Measurements from ENCODE around the gene SUZ12. TPM values are rescaled to one million over a fixed set of nuclear protein-coding genes. Genes with fewer than 3 reads are reported as not detected.
"Not testable (repeated sequence)": the region's sequence is repeated elsewhere in the genome, so short reads cannot be mapped to it uniquely, and the experiment has no call there.

SUZ12 gene
- total RNA-seq, 6 donors from 2014 or later, result 8.5 to 38.5 (median 18.7) TPM

- H3K9me3 ChIP-seq, result no peaks in the 10 kb centered on the region
- 93% methylated on average over 6 to 16 of the region's 16 CpGs for WGBS, 2 donors
- no peak overlapping the region for H3K27ac ChIP-seq
- peaks cover 0 to 4% (median 0%) of the 10 kb centered on the region in 4 donors for H3K4me1 ChIP-seq
- H3K36me3 ChIP-seq, result peaks cover 4 to 25% (median 13%) of the 10 kb centered on the region in 4 donors
- H3K27me3 ChIP-seq, result no peaks in the 10 kb centered on the region
- ATAC-seq (ENCODE audit: low FRiP score in 2 of 2) (no peak), DNase-seq (no peak)
- no peak for TF ChIP-seq POLR2AphosphoS5 (IDR thresholded peaks at IDR 0.05)
- no peak for TF ChIP-seq CTCF (IDR thresholded peaks at IDR 0.05)
- no peak for TF ChIP-seq EP300 (IDR thresholded peaks at IDR 0.05)
- no peak for TF ChIP-seq POLR2A (IDR thresholded peaks at IDR 0.05)
- H3K4me3 ChIP-seq, result no peak overlapping the region
Observed at GRCh38 chr17:32020943-32021614, 84.3 kb downstream of the SUZ12 start.

GRCh38 chr17:32021615-32021955 lies 84.8 kb downstream of the SUZ12 start:
- no peak for DNase-seq
- 96 to 100% methylated on average over 7 of the region's 7 CpGs for WGBS, 2 donors
- no peak for TF ChIP-seq EP300 (IDR thresholded peaks at IDR 0.05)
- no peak for TF ChIP-seq CTCF (IDR thresholded peaks at IDR 0.05)
- TF ChIP-seq POLR2A (IDR thresholded peaks at IDR 0.05), result no peak
- TF ChIP-seq POLR2AphosphoS5 (IDR thresholded peaks at IDR 0.05), result no peak
- ATAC-seq (ENCODE audit: low FRiP score in 2 of 2), result no peak
- Histone ChIP-seq H3K9me3 (no peaks in the 10 kb centered on the region), H3K27me3 (no peaks in the 10 kb centered on the region), H3K4me1 (peaks cover 0 to 1% (median 0%) of the 10 kb centered on the region in 4 donors), H3K36me3 (peaks cover 4 to 25% (median 13%) of the 10 kb centered on the region in 4 donors), H3K4me3 (no peak overlapping the region), H3K27ac (no peak overlapping the region)

GRCh38 chr17:32022554-32022953 lies 85.7 kb downstream of the SUZ12 start:
- 96 to 100% methylated on average over 3 to 4 of the region's 5 CpGs for WGBS, 2 donors

GRCh38 chr17:32027271-32027670 lies 90.5 kb downstream of the SUZ12 start:
- not testable (repeated sequence) for H3K4me3 ChIP-seq; H3K4me1 ChIP-seq; H3K36me3 ChIP-seq; H3K27me3 ChIP-seq; H3K9me3 ChIP-seq; ATAC-seq (ENCODE audit: low FRiP score in 2 of 2); H3K27ac ChIP-seq; DNase-seq
- 95 to 99% methylated on average over 4 of the region's 4 CpGs for WGBS, 2 donors

More at GRCh38 chr17:32022554-32022953, 85.7 kb downstream of the SUZ12 start:
- peaks cover 4 to 25% (median 13%) of the 10 kb centered on the region in 4 donors for H3K36me3 ChIP-seq
- not testable (repeated sequence) for H3K4me1 ChIP-seq; H3K27me3 ChIP-seq; ATAC-seq (ENCODE audit: low FRiP score in 2 of 2); H3K4me3 ChIP-seq; H3K27ac ChIP-seq; H3K9me3 ChIP-seq; DNase-seq

GRCh38 chr17:32033223-32033622 lies 96.4 kb downstream of the SUZ12 start:
- no peak overlapping the region for H3K27ac ChIP-seq
- 94 to 98% methylated on average over 2 of the region's 2 CpGs for WGBS, 2 donors
- H3K36me3 ChIP-seq, result peaks cover 7 to 33% (median 23%) of the 10 kb centered on the region in 4 donors
- no peaks in the 10 kb centered on the region for H3K4me1 ChIP-seq
- ATAC-seq (ENCODE audit: low FRiP score in 2 of 2) (no peak), DNase-seq (no peak)
- TF ChIP-seq EP300 (IDR thresholded peaks at IDR 0.05) (no peak), POLR2AphosphoS5 (IDR thresholded peaks at IDR 0.05) (no peak), POLR2A (IDR thresholded peaks at IDR 0.05) (no peak), CTCF (IDR thresholded peaks at IDR 0.05) (no peak)
- H3K27me3 ChIP-seq, result no peaks in the 10 kb centered on the region
- no peaks in the 10 kb centered on the region for H3K9me3 ChIP-seq
- H3K4me3 ChIP-seq, result no peak overlapping the region

- DNase-seq; H3K4me1 ChIP-seq; H3K4me3 ChIP-seq; H3K9me3 ChIP-seq; H3K27ac ChIP-seq; ATAC-seq (ENCODE audit: low FRiP score in 2 of 2); H3K27me3 ChIP-seq: not testable (repeated sequence)
- H3K36me3 ChIP-seq, result peaks cover 7 to 34% (median 25%) of the 10 kb centered on the region in 4 donors
- WGBS, 2 donors, result 57 to 88% methylated on average over 1 of the region's 1 CpG
Observed at GRCh38 chr17:32033812-32034211, 97.0 kb downstream of the SUZ12 start.

GRCh38 chr17:32040246-32040645 lies 103.4 kb downstream of the SUZ12 start:
- peak in 1 of 2 donors; percentile 74 for DNase-seq
- not testable (repeated sequence) for ATAC-seq (ENCODE audit: low FRiP score in 2 of 2)
- peaks cover 7 to 47% (median 36%) of the 10 kb centered on the region in 4 donors for H3K36me3 ChIP-seq

GRCh38 chr17:32041306-32041875 lies 104.6 kb downstream of the SUZ12 start:
- H3K9me3 ChIP-seq, H3K27ac ChIP-seq, H3K4me1 ChIP-seq, H3K27me3 ChIP-seq, H3K4me3 ChIP-seq: not testable (repeated sequence)
- H3K36me3 ChIP-seq, result peaks cover 0 to 35% (median 26%) of the 10 kb centered on the region in 4 donors
- ATAC-seq (ENCODE audit: low FRiP score in 2 of 2), result peak in 1 of 2 donors; percentile 63
- WGBS, 2 donors, result 93 to 95% methylated on average over 17 of the region's 19 CpGs
- DNase-seq, result peak in 1 of 2 donors; percentile 69

More at GRCh38 chr17:32040246-32040645, 103.4 kb downstream of the SUZ12 start:
- H3K9me3 ChIP-seq, H3K4me3 ChIP-seq, H3K27me3 ChIP-seq, H3K27ac ChIP-seq, H3K4me1 ChIP-seq: not testable (repeated sequence)
- 96 to 97% methylated on average over 17 of the region's 17 CpGs for WGBS, 2 donors

GRCh38 chr17:32042266-32042665 lies 105.5 kb downstream of the SUZ12 start:
- not testable (repeated sequence) for H3K4me1 ChIP-seq
- WGBS, 2 donors, result 100% methylated on average over 7 of the region's 11 CpGs; no CpG with 5 or more reads in 1 of the 2 donors
- peak in 1 of 2 donors; percentile 19 for ATAC-seq (ENCODE audit: low FRiP score in 2 of 2)

More at GRCh38 chr17:32042266-32042665, 105.5 kb downstream of the SUZ12 start:
- not testable (repeated sequence) for H3K4me3 ChIP-seq, H3K27me3 ChIP-seq, H3K9me3 ChIP-seq, H3K27ac ChIP-seq
- peaks cover 0 to 32% (median 19%) of the 10 kb centered on the region in 4 donors for H3K36me3 ChIP-seq
- DNase-seq, result peak in 1 of 2 donors; percentile 55
